A673 (cell line): Measurements from ENCODE around the gene PIGK. TPM values are rescaled to one million over a fixed set of nuclear protein-coding genes. Genes with fewer than 3 reads are reported as not detected.

Experiments
- BruUV-seq: library from RNA; stranded (reverse); fragments of 400-500 nt; replicated peaks from 2 replicates; lab custom pipeline; 2021; lab: Mats Ljungman, UMichigan
- CTCF ChIA-PET: fragments of 300-600 bp; sonication (Branson Sonifier 250); formaldehyde crosslinking; loops from one replicate; lab custom pipeline; 2022; ENCODE audit warnings: antibody characterized with exemption; lab: Charles Lee
- POLR2A ChIA-PET: fragments of 300-600 bp; sonication (Branson Sonifier 250); formaldehyde crosslinking; loops from one replicate; lab custom pipeline; 2022; ENCODE audit warnings: antibody characterized with exemption; ENCODE audit not compliant: low non-redundant PET; lab: Charles Lee
- DNase-seq: peaks from one replicate; pipeline ENCODE4 v3.0.0-alpha.2; 2015; ENCODE audit warnings: low spot score
- H3K27ac ChIP-seq: fragments of 200-600 bp; sonication (generic); 2 replicates; pipeline ENCODE4 v1.5.1; 2016; ENCODE audit warnings: mixed run types, low read depth, mild to moderate bottlenecking, mixed read lengths, antibody characterized with exemption, low read length; ENCODE audit not compliant: poor library complexity, severe bottlenecking
- H3K27me3 ChIP-seq: fragments of 200-600 bp; sonication (generic); replicated peaks from 2 replicates; pipeline ENCODE4 v1.6.1; 2017; ENCODE audit warnings: mixed run types, low read depth, mild to moderate bottlenecking, mixed read lengths, antibody characterized with exemption, low read length; ENCODE audit not compliant: insufficient read depth, poor library complexity
- H3K36me3 ChIP-seq: fragments of 200-600 bp; sonication (generic); 2 replicates; pipeline ENCODE4 v1.6.1; 2016; ENCODE audit warnings: mixed run types, mild to moderate bottlenecking, mixed read lengths, antibody characterized with exemption, low read length; ENCODE audit not compliant: insufficient read depth, poor library complexity, severe bottlenecking
- H3K4me1 ChIP-seq: fragments of 200-600 bp; sonication (generic); 2 replicates; pipeline ENCODE4 v1.6.1; 2017; ENCODE audit warnings: mixed run types, mild to moderate bottlenecking, mixed read lengths, antibody characterized with exemption, low read length; ENCODE audit not compliant: insufficient read depth, poor library complexity, severe bottlenecking
- H3K4me3 ChIP-seq: fragments of 200-600 bp; sonication (generic); 2 replicates; pipeline ENCODE4 v1.5.1; 2016; ENCODE audit warnings: low read depth, mixed run types, mild to moderate bottlenecking, mixed read lengths, low read length; ENCODE audit not compliant: poor library complexity, severe bottlenecking
- H3K9me3 ChIP-seq: fragments of 200-600 bp; sonication (generic); 2 replicates; pipeline ENCODE4 v1.6.1; 2016; ENCODE audit warnings: mixed run types, low read depth, mild to moderate bottlenecking, mixed read lengths, antibody characterized with exemption, low read length; ENCODE audit not compliant: poor library complexity, severe bottlenecking
- CTCF ChIP-seq: fragments of 300-800, 200-600 bp; sonication (generic); conservative IDR thresholded peaks from 2 replicates; pipeline ENCODE4 v1.5.1; 2017; ENCODE audit warnings: low read depth, mild to moderate bottlenecking, antibody characterized with exemption, low read length, moderate library complexity, mixed read lengths
- EZH2 ChIP-seq: fragments of 200-600 bp; sonication (generic); IDR thresholded peaks from 2 replicates; pipeline ENCODE4 v1.6.1; 2017; ENCODE audit warnings: borderline replicate concordance, low read depth, mild to moderate bottlenecking, mixed read lengths, antibody characterized with exemption, low read length; ENCODE audit not compliant: poor library complexity, severe bottlenecking
- intact Hi-C: fragments of 100-400 bp; cut with micrococcal nuclease; formaldehyde crosslinking; loops from one replicate; pipeline ENCODE4 v1.10.0; 2022; ENCODE audit not compliant: unreplicated experiment
- total RNA-seq: library from RNA; stranded (reverse); gene quantifications from 2 replicates; pipeline ENCODE4 v1.2.3, GENCODE V29; 2021

Gene PIGK
- total RNA-seq, 1 experiment from 2014 or later = 28.8 TPM

DNA sequence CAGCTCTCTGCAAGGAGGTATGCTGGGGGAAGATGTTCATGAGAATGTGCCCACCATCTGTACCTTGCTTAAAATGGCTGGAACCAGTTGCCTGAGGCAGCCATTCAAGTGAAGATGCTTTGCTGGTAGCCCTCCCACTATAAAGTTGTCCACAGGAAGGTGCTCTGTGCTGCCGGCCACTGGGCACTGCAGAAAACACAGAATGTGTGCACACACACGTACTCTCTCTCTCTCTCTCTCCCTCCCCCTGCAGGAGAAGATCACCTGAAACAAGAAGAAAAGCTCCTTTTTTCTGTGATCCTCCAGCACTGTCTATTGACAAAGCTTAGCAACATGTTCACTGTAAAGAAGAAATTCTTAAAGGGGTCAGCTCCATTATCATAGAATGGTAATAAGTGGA, 134.8 kb downstream of the PIGK start:
- no TSS peak for BruUV-seq
- H3K4me1 ChIP-seq = no peaks in the 10 kb centered on the region
- H3K27ac ChIP-seq = no peak overlapping the region
- H3K36me3 ChIP-seq = no peaks in the 10 kb centered on the region
- ChIA-PET CTCF (no interaction called here), POLR2A (interaction anchor here (0.6 kb wide), 1 partner anchor 1436 kb away, joined by 4 read pairs; no protein-coding TSS in a partner anchor)
- no peak overlapping the region for H3K4me3 ChIP-seq
- no peaks in the 10 kb centered on the region for H3K27me3 ChIP-seq
- no peak for DNase-seq
- TF ChIP-seq EZH2 = no peak
- no peak for TF ChIP-seq CTCF
- no peaks in the 10 kb centered on the region for H3K9me3 ChIP-seq
- intact Hi-C loops = no loop called here

GRCh38 chr1:77081834-77082233, 137.4 kb downstream of the PIGK start:
- BruUV-seq = no TSS peak
- intact Hi-C loops = no loop called here
- POLR2A ChIA-PET = no interaction called here
- CTCF ChIA-PET = no interaction called here
- H3K9me3 ChIP-seq = no peaks in the 10 kb centered on the region
- TF ChIP-seq EZH2 (no peak), CTCF (no peak)
- no peaks in the 10 kb centered on the region for H3K36me3 ChIP-seq
- no peak overlapping the region for H3K4me3 ChIP-seq
- no peaks in the 10 kb centered on the region for H3K4me1 ChIP-seq
- no peaks in the 10 kb centered on the region for H3K27me3 ChIP-seq
- H3K27ac ChIP-seq = no peak overlapping the region
- no peak for DNase-seq

- H3K27ac ChIP-seq = no peak overlapping the region
- no peak overlapping the region for H3K4me3 ChIP-seq
- ChIA-PET CTCF (interaction anchor here (0.5 kb wide), 1 partner anchor 59 kb away, joined by 6 read pairs; no protein-coding TSS in a partner anchor), POLR2A (no interaction called here)
- no peak for TF ChIP-seq EZH2
- TF ChIP-seq CTCF = no peak
- intact Hi-C loops = no loop called here
- H3K4me1 ChIP-seq = no peaks in the 10 kb centered on the region
- no peaks in the 10 kb centered on the region for H3K9me3 ChIP-seq
- DNase-seq = no peak
- no peaks in the 10 kb centered on the region for H3K36me3 ChIP-seq
- no peaks in the 10 kb centered on the region for H3K27me3 ChIP-seq
- no TSS peak for BruUV-seq
Observed at GRCh38 chr1:77076759-77077158, 142.5 kb downstream of the PIGK start.
